Fibroblast of villous mesenchyme (primary cell): Measurements from ENCODE around the gene MGLL. TPM values are rescaled to one million over a fixed set of nuclear protein-coding genes. Genes with fewer than 3 reads are reported as not detected.

Source experiments
- DNase-seq: peaks from one replicate; pipeline ENCODE4 v3.0.0-alpha.2; 2010; ENCODE audit warnings: low read depth
- H3K4me3 ChIP-seq: 2 replicates; pipeline ENCODE4 v1.5.1; 2011; ENCODE audit warnings: low read depth, mild to moderate bottlenecking, low read length
- CTCF ChIP-seq: IDR thresholded peaks from 2 replicates; pipeline ENCODE4 v1.5.1; 2012; ENCODE audit warnings: low read depth, mild to moderate bottlenecking, low read length; ENCODE audit not compliant: insufficient read depth
- total RNA-seq: library from RNA; depleted of rRNA; stranded (reverse); fragments of >200 nt; gene quantifications from 2 replicates; pipeline ENCODE4 v1.2.3, GENCODE V29; 2012

The MGLL gene
- total RNA-seq, 1 donor: 141 TPM

GRCh38 chr3:127761441-127761801, 60.9 kb downstream of the MGLL start:
- no peak overlapping the region for H3K4me3 ChIP-seq
- no peak for DNase-seq
- TF ChIP-seq CTCF: no peak

- DNase-seq: no peak
- no peak overlapping the region for H3K4me3 ChIP-seq
- TF ChIP-seq CTCF: no peak
Observed at GRCh38 chr3:127760791-127761440, 61.4 kb downstream of the MGLL start.

- DNase-seq: no peak
- TF ChIP-seq CTCF: no peak
- H3K4me3 ChIP-seq: no peak overlapping the region
Observed at GRCh38 chr3:127760361-127760760, 62.0 kb downstream of the MGLL start.

GRCh38 chr3:127759826-127760225, 62.5 kb downstream of the MGLL start:
- DNase-seq: no peak
- no peak overlapping the region for H3K4me3 ChIP-seq
- no peak for TF ChIP-seq CTCF

- no peak for TF ChIP-seq CTCF
- H3K4me3 ChIP-seq: no peak overlapping the region
- DNase-seq: no peak
Observed at GRCh38 chr3:127758013-127758412, 64.3 kb downstream of the MGLL start.

- no peak for TF ChIP-seq CTCF
- no peak for DNase-seq
- no peak overlapping the region for H3K4me3 ChIP-seq
Observed at GRCh38 chr3:127755305-127755681, 67.0 kb downstream of the MGLL start.
